ENCODE results near the gene FADS2. TPM values are rescaled to one million over a fixed set of nuclear protein-coding genes. Genes with fewer than 3 reads are reported as not detected.

FADS2 gene
- total RNA-seq, 2 experiments from 2014 or later, result 32.1 to 34.1 TPM

- CTCF ChIA-PET, result interaction anchor here (0.6 to 5.2 kb wide), 11 partner anchors 12 to 293 kb away, joined by 3 to 38 read pairs (median 3); partner anchors contain the start of genes FADS2, FEN1 and TMEM258
- intact Hi-C loops (cut with micrococcal nuclease), result loop anchor here (5.0 kb wide), 1 partner anchor 157 kb away; no protein-coding TSS in a partner anchor
- no peaks in the 10 kb centered on the region for H3K9me3 Mint-ChIP-seq
- peaks cover 10% of the 10 kb centered on the region for H3K4me1 Mint-ChIP-seq (ENCODE audit: low read depth)
- H3K4me3 Mint-ChIP-seq, result peak overlapping the region; percentile 91
- peaks cover 26% of the 10 kb centered on the region for H3K27me3 Mint-ChIP-seq (ENCODE audit: low read depth)
- H3K27ac Mint-ChIP-seq, result peak overlapping the region; percentile 41
- H3K36me3 Mint-ChIP-seq (ENCODE audit: low read depth), result peaks cover 16% of the 10 kb centered on the region
- DNase-seq, result peak; percentile 72
Measured at GRCh38 chr11:61814958-61815789, 12.9 kb upstream of the FADS2 start.

- peaks cover 10% of the 10 kb centered on the region for H3K4me1 Mint-ChIP-seq (ENCODE audit: low read depth)
- H3K27me3 Mint-ChIP-seq (ENCODE audit: low read depth), result peaks cover 26% of the 10 kb centered on the region
- no peaks in the 10 kb centered on the region for H3K9me3 Mint-ChIP-seq
- no peak overlapping the region for H3K27ac Mint-ChIP-seq
- CTCF ChIA-PET, result interaction anchor here (0.8 to 5.2 kb wide), 9 partner anchors 11 to 292 kb away, joined by 3 to 38 read pairs (median 4); partner anchors contain the start of genes FADS2, FEN1 and TMEM258
- peak overlapping the region; percentile 91 for H3K4me3 Mint-ChIP-seq
- peaks cover 13% of the 10 kb centered on the region for H3K36me3 Mint-ChIP-seq (ENCODE audit: low read depth)
- intact Hi-C loops (cut with micrococcal nuclease), result loop anchor here (1.0 to 5.0 kb wide), 6 partner anchors 11 to 156 kb away; partner anchors contain the start of genes FEN1, MYRF and TMEM258
- peak; percentile 72 for DNase-seq
Measured at GRCh38 chr11:61815790-61816735, 12.0 kb upstream of the FADS2 start.

GRCh38 chr11:61816736-61817455 lies 11.2 kb upstream of the FADS2 start, which contains the start of gene FADS1:
Gene FADS1, minus strand, starts transcription at chr11:61817003. Its CDS starts 74 bp downstream, at chr11:61816929.
- Mint-ChIP-seq H3K4me1 (ENCODE audit: low read depth) (peaks cover 10% of the 10 kb centered on the region), H3K27ac (no peak within 1 kb of the TSS), H3K9me3 (no peaks in the 10 kb centered on the region), H3K36me3 (ENCODE audit: low read depth) (peaks cover 9% of the 10 kb centered on the region), H3K27me3 (ENCODE audit: low read depth) (peaks cover 26% of the 10 kb centered on the region), H3K4me3 (peak within 1 kb of the TSS; percentile 91)
- intact Hi-C loops (cut with micrococcal nuclease), result loop anchor here (1.0 to 5.0 kb wide), 6 partner anchors 10 to 155 kb away; partner anchors contain the start of genes FEN1, MYRF and TMEM258
- CTCF ChIA-PET, result interaction anchor here (3.4 kb wide), 1 partner anchor 10 kb away, joined by 13 read pairs; the partner anchor contains the start of gene FADS2
- peak; percentile 90 for DNase-seq

GRCh38 chr11:61817471-61818202 lies 10.5 kb upstream of the FADS2 start:
- peaks cover 26% of the 10 kb centered on the region for H3K27me3 Mint-ChIP-seq (ENCODE audit: low read depth)

GRCh38 chr11:61820174-61820573 lies 7.9 kb upstream of the FADS2 start:
- H3K4me1 Mint-ChIP-seq (ENCODE audit: low read depth), result peaks cover 7% of the 10 kb centered on the region
- peaks cover 17% of the 10 kb centered on the region for H3K27me3 Mint-ChIP-seq (ENCODE audit: low read depth)
- no peak overlapping the region for H3K4me3 Mint-ChIP-seq
- intact Hi-C loops (cut with micrococcal nuclease), result no loop called here
- no peak for DNase-seq
- H3K27ac Mint-ChIP-seq, result no peak overlapping the region
- CTCF ChIA-PET, result interaction anchor here (1.4 kb wide), 1 partner anchor 9 kb away, joined by 5 read pairs; no protein-coding TSS in a partner anchor
- H3K36me3 Mint-ChIP-seq (ENCODE audit: low read depth), result no peaks in the 10 kb centered on the region
- no peaks in the 10 kb centered on the region for H3K9me3 Mint-ChIP-seq

More at GRCh38 chr11:61817471-61818202, 10.5 kb upstream of the FADS2 start:
- CTCF ChIA-PET, result interaction anchor here (0.6 to 3.4 kb wide), 3 partner anchors 9 to 137 kb away, joined by 3 to 13 read pairs (median 3); partner anchors contain the start of genes DAGLA and FADS2
- DNase-seq, result no peak
- H3K4me3 Mint-ChIP-seq, result peak overlapping the region; percentile 70
- intact Hi-C loops (cut with micrococcal nuclease), result loop anchor here (2.0 to 5.0 kb wide), 3 partner anchors 17 to 155 kb away; partner anchors contain the start of gene MYRF
- no peaks in the 10 kb centered on the region for H3K9me3 Mint-ChIP-seq
- H3K27ac Mint-ChIP-seq, result no peak overlapping the region
- H3K36me3 Mint-ChIP-seq (ENCODE audit: low read depth), result peaks cover 5% of the 10 kb centered on the region
- H3K4me1 Mint-ChIP-seq (ENCODE audit: low read depth), result peaks cover 10% of the 10 kb centered on the region

GRCh38 chr11:61826930-61827570 lies 1.1 kb upstream of the FADS2 start:
- Mint-ChIP-seq H3K4me1 (ENCODE audit: low read depth) (peaks cover 18% of the 10 kb centered on the region), H3K27ac (peak overlapping the region; percentile 77), H3K27me3 (ENCODE audit: low read depth) (peaks cover 36% of the 10 kb centered on the region), H3K9me3 (no peaks in the 10 kb centered on the region), H3K36me3 (ENCODE audit: low read depth) (no peaks in the 10 kb centered on the region), H3K4me3 (peak overlapping the region; percentile 85)
- CTCF ChIA-PET, result interaction anchor here (2.6 kb wide), 1 partner anchor 10 kb away, joined by 13 read pairs; the partner anchor contains the start of gene FADS1
- peak; percentile 12 for DNase-seq
- intact Hi-C loops (cut with micrococcal nuclease), result loop anchor here (1.0 kb wide), 1 partner anchor 11 kb away; no protein-coding TSS in a partner anchor

- no peak for DNase-seq
- peaks cover 20% of the 10 kb centered on the region for H3K4me1 Mint-ChIP-seq (ENCODE audit: low read depth)
- H3K4me3 Mint-ChIP-seq, result peak overlapping the region; percentile 85
- CTCF ChIA-PET, result interaction anchor here (0.8 to 2.6 kb wide), 4 partner anchors 8 to 280 kb away, joined by 3 to 13 read pairs (median 4); partner anchors contain the start of gene FADS1
- H3K27me3 Mint-ChIP-seq (ENCODE audit: low read depth), result peaks cover 40% of the 10 kb centered on the region
- no peaks in the 10 kb centered on the region for H3K36me3 Mint-ChIP-seq (ENCODE audit: low read depth)
- H3K27ac Mint-ChIP-seq, result peak overlapping the region; percentile 50
- no peaks in the 10 kb centered on the region for H3K9me3 Mint-ChIP-seq
- intact Hi-C loops (cut with micrococcal nuclease), result loop anchor here (2.0 kb wide), 1 partner anchor 62 kb away; the partner anchor contains the start of gene FADS3
Measured at GRCh38 chr11:61828379-61828628, 204 bp downstream of the FADS2 start.

GRCh38 chr11:61828629-61829407 lies 718 bp downstream of the FADS2 start:
- Mint-ChIP-seq H3K27me3 (ENCODE audit: low read depth) (peaks cover 42% of the 10 kb centered on the region), H3K4me1 (ENCODE audit: low read depth) (peaks cover 25% of the 10 kb centered on the region), H3K36me3 (ENCODE audit: low read depth) (no peaks in the 10 kb centered on the region), H3K27ac (peak overlapping the region; percentile 50), H3K4me3 (peak overlapping the region; percentile 85), H3K9me3 (no peaks in the 10 kb centered on the region)
- intact Hi-C loops (cut with micrococcal nuclease), result loop anchor here (2.0 kb wide), 1 partner anchor 62 kb away; the partner anchor contains the start of gene FADS3
- peak; percentile 58 for DNase-seq
- CTCF ChIA-PET, result interaction anchor here (0.8 to 1.9 kb wide), 4 partner anchors 9 to 75 kb away, joined by 3 to 7 read pairs (median 4); no protein-coding TSS in a partner anchor

- H3K4me1 Mint-ChIP-seq (ENCODE audit: low read depth), result peaks cover 34% of the 10 kb centered on the region
Measured at GRCh38 chr11:61829806-61830205, 1.7 kb downstream of the FADS2 start.

More at GRCh38 chr11:61829806-61830205, 1.7 kb downstream of the FADS2 start:
- DNase-seq, result no peak
- CTCF ChIA-PET, result interaction anchor here (1.1 to 1.9 kb wide), 3 partner anchors 10 to 33 kb away, joined by 3 to 7 read pairs (median 5); no protein-coding TSS in a partner anchor
- Mint-ChIP-seq H3K4me3 (peak overlapping the region; percentile 85), H3K36me3 (ENCODE audit: low read depth) (no peaks in the 10 kb centered on the region), H3K9me3 (no peaks in the 10 kb centered on the region), H3K27ac (no peak overlapping the region), H3K27me3 (ENCODE audit: low read depth) (peaks cover 42% of the 10 kb centered on the region)
- intact Hi-C loops (cut with micrococcal nuclease), result loop anchor here (2.0 kb wide), 1 partner anchor 61 kb away; the partner anchor contains the start of gene FADS3
